Vagina (tissue), 2 donors: ENCODE results near the gene SPINT2.

Experiments used
- POLR2AphosphoS5 ChIP-seq, 2 donors: sonication (generic); formaldehyde crosslinking; IDR thresholded peaks; one replicate each; pipeline ENCODE4 v1.9.0; 2017; ENCODE audit warnings: antibody characterized with exemption in 2 of 2, mild to moderate bottlenecking in 2 of 2, low read depth in 1 of 2; ENCODE audit not compliant: insufficient read depth in 1 of 2
- TF ChIP-seq, protein P1 (sequence below), 3 experiments: fragments of 450-650 bp in 2 of 3; fragments of 200-600 bp in 1 of 3; sonication (generic) in 1 of 3; IDR thresholded peaks; one replicate each; pipeline ENCODE4 v1.5.1; 2017 to 2019; ENCODE audit warnings: antibody characterized with exemption in 3 of 3, mild to moderate bottlenecking in 2 of 3, moderate library complexity in 2 of 3

DNA sequence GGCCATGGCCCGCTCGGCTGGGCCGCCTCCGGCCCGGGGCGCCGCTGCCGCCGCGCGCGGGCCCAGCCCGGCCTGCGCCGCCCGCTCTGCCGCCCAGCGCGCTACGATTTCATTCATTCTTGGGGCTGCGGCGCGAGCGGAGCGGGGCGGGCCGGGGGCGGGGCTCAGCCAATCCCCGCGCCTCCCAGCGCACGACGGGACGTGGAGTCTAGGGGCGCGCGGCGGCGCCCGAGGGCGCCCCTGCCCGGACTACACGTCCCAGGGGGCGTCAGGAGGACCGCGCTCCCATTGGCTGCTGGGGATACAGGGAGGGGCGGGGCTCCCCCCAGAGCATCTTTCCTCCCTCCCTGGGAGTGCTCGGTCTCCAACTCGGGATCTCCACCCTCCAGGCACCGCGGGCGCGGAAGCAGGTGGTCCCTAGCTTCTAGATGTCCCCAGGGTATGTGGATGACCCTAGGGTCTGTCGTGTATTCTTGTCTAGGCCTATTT is 34.7 kb upstream of the SPINT2 start:
- TF ChIP-seq, protein P1, sequence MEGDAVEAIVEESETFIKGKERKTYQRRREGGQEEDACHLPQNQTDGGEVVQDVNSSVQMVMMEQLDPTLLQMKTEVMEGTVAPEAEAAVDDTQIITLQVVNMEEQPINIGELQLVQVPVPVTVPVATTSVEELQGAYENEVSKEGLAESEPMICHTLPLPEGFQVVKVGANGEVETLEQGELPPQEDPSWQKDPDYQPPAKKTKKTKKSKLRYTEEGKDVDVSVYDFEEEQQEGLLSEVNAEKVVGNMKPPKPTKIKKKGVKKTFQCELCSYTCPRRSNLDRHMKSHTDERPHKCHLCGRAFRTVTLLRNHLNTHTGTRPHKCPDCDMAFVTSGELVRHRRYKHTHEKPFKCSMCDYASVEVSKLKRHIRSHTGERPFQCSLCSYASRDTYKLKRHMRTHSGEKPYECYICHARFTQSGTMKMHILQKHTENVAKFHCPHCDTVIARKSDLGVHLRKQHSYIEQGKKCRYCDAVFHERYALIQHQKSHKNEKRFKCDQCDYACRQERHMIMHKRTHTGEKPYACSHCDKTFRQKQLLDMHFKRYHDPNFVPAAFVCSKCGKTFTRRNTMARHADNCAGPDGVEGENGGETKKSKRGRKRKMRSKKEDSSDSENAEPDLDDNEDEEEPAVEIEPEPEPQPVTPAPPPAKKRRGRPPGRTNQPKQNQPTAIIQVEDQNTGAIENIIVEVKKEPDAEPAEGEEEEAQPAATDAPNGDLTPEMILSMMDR (IDR thresholded peaks at IDR 0.05) = no peak
- no peak for TF ChIP-seq POLR2AphosphoS5 (IDR thresholded peaks at IDR 0.05; ENCODE audit: insufficient read depth in 1 of 2, low read depth in 1 of 2)
